Kidney (tissue), 14 donors: Measurements from ENCODE around the gene HIGD2A. TPM values are rescaled to one million over a fixed set of nuclear protein-coding genes. Genes with fewer than 3 reads are reported as not detected.

ENCODE experiments used
- DNase-seq, 5 donors: peaks; one replicate each; pipeline ENCODE4 v3.0.0-alpha.2; 2013 to 2020
- FAIRE-seq: peaks from 2 replicates; lab custom pipeline; 2012; peaks lifted over from hg19 to GRCh38; lab: Jason Lieb, UNC
- H3K27ac ChIP-seq, 2 donors: one replicate each; pipeline ENCODE4 v1.7.0; 2013; ENCODE audit warnings: low read depth in 2 of 2, low read length in 2 of 2, inconsistent platforms in 1 of 2
- H3K27me3 ChIP-seq: one replicate; pipeline ENCODE4 v1.7.1; 2013; ENCODE audit warnings: low read length, inconsistent platforms; ENCODE audit not compliant: control insufficient read depth, insufficient read depth
- H3K36me3 ChIP-seq, 3 donors: one replicate each; pipeline versions ENCODE4 v1.7.0 to v1.7.1; 2013; ENCODE audit warnings: low read length in 3 of 3, control low read depth in 1 of 3, inconsistent platforms in 1 of 3; ENCODE audit not compliant: insufficient read depth in 3 of 3, control insufficient read depth in 2 of 3
- H3K4me1 ChIP-seq, 3 donors: one replicate each; pipeline versions ENCODE4 v1.7.0 to v1.7.1; 2013; ENCODE audit warnings: low read length in 3 of 3, inconsistent platforms in 1 of 3, low read depth in 1 of 3; ENCODE audit not compliant: control insufficient read depth in 2 of 3, insufficient read depth in 2 of 3
- H3K4me3 ChIP-seq, 3 donors: one replicate each; pipeline versions ENCODE4 v1.7.0 to v1.8.1; 2013; ENCODE audit warnings: low read length in 3 of 3, control low read depth in 1 of 3, inconsistent platforms in 1 of 3
- H3K9ac ChIP-seq, 3 donors: one replicate each; pipeline versions ENCODE4 v1.7.0 to v1.7.1; 2013; ENCODE audit warnings: low read length in 3 of 3, control low read depth in 1 of 3, inconsistent platforms in 1 of 3
- H3K9me3 ChIP-seq, 3 donors: one replicate each; pipeline versions ENCODE4 v1.7.0 to v1.7.1; 2013; ENCODE audit warnings: low read length in 3 of 3, control low read depth in 1 of 3, inconsistent platforms in 1 of 3; ENCODE audit not compliant: control insufficient read depth in 2 of 3, insufficient read depth in 1 of 3
- CTCF ChIP-seq: IDR thresholded peaks from 3 replicates; pipeline ENCODE4 v1.5.1; 2012; ENCODE audit warnings: mild to moderate bottlenecking, moderate library complexity, borderline replicate concordance; ENCODE audit not compliant: insufficient read depth; ENCODE audit errors: extremely low read depth
- intact Hi-C: fragments of 100-400 bp; cut with DNase I; formaldehyde crosslinking; loops from one replicate; pipeline ENCODE4 v1.11.1; 2022
- polyA plus RNA-seq: library from polyadenylated mRNA; stranded (reverse); fragments of 350-450 nt; fragmentation: Illumina TruSeq; extraction: RNeasy Lipid Tissue Mini Kit (QIAGEN cat#74804); gene quantifications from one replicate; pipeline ENCODE4 v1.2.3, GENCODE V29; 2014; ENCODE audit warnings: low read depth, low replicate concordance; ENCODE audit not compliant: insufficient read depth
- total RNA-seq: library from RNA; stranded (reverse); fragmentation: NEBNext Ultra II Directional; extraction: Animal tissue kit (Norgen Biotek cat#: 25700); gene quantifications from one replicate; pipeline ENCODE4 v1.2.1, GENCODE V29; 2021
- donor health status: control.
- donor health status: control.
- donor health status: control.
- donor health status: control.
- donor health status: control.
- donor health status: DM: yes; HTN: yes; CAD: no.
- donor health status: Normal renal cell carcinoma (clear cell type).

Gene HIGD2A
- total and polyA plus RNA-seq, 2 donors from 2014 or later: 105 to 344 TPM

GRCh38 chr5:176400382-176401156 lies 12.0 kb downstream of the HIGD2A start:
- H3K4me3 ChIP-seq: no peak overlapping the region
- H3K27ac ChIP-seq: no peak overlapping the region
- FAIRE-seq (no peak), DNase-seq (no peak)
- H3K9me3 ChIP-seq: no peaks in the 10 kb centered on the region
- no peaks in the 10 kb centered on the region for H3K27me3 ChIP-seq
- peaks cover 0 to 8% (median 0%) of the 10 kb centered on the region in 3 donors for H3K36me3 ChIP-seq
- TF ChIP-seq CTCF: no peak
- no peak overlapping the region for H3K9ac ChIP-seq
- intact Hi-C loops: no loop called here
- peaks cover 0 to 4% (median 0%) of the 10 kb centered on the region in 3 donors for H3K4me1 ChIP-seq

- DNase-seq: peak in 1 of 5 donors; percentile 24
- H3K27ac ChIP-seq: no peak overlapping the region
- H3K4me3 ChIP-seq: no peak overlapping the region
- peaks cover 0 to 2% (median 0%) of the 10 kb centered on the region in 3 donors for H3K36me3 ChIP-seq
- TF ChIP-seq CTCF: no peak
- H3K27me3 ChIP-seq: no peaks in the 10 kb centered on the region
- no peak overlapping the region for H3K9ac ChIP-seq
- intact Hi-C loops: no loop called here
- H3K4me1 ChIP-seq: no peaks in the 10 kb centered on the region
- no peak for FAIRE-seq
- no peaks in the 10 kb centered on the region for H3K9me3 ChIP-seq
These were observed 13.0 kb downstream of the HIGD2A start for GRCh38 chr5:176401281-176402205.

- H3K4me3 ChIP-seq: no peak overlapping the region
- intact Hi-C loops: no loop called here
- no peak for DNase-seq
- H3K36me3 ChIP-seq: peaks cover 0 to 8% (median 0%) of the 10 kb centered on the region in 3 donors
- H3K9ac ChIP-seq: no peak overlapping the region
- H3K4me1 ChIP-seq: no peaks in the 10 kb centered on the region
- no peak for TF ChIP-seq CTCF
- no peak for FAIRE-seq
- no peak overlapping the region for H3K27ac ChIP-seq
- H3K9me3 ChIP-seq: no peaks in the 10 kb centered on the region
- H3K27me3 ChIP-seq: no peaks in the 10 kb centered on the region
These were observed 17.3 kb downstream of the HIGD2A start for GRCh38 chr5:176405656-176406435.
